H1 (cell line): ENCODE data around the gene DES. TPM values are rescaled to one million over a fixed set of nuclear protein-coding genes. Genes with fewer than 3 reads are reported as not detected.

Experiments used
- CTCF ChIA-PET: fragments of 300-600 bp; sonication (Branson Sonifier 250); formaldehyde crosslinking; loops from one replicate; lab custom pipeline; 2021; ENCODE audit not compliant: partially characterized antibody; lab: Charles Lee
- POLR2A ChIA-PET: fragments of 300-600 bp; sonication (Branson Sonifier 250); formaldehyde crosslinking; loops from one replicate; lab custom pipeline; 2021; ENCODE audit warnings: inconsistent platforms; ENCODE audit not compliant: partially characterized antibody; lab: Charles Lee
- DNase-seq, 2 experiments: peaks; one replicate each; pipeline versions ENCODE4 v3.0.0 to v3.0.0-alpha.2; 2010 to 2022; ENCODE audit warnings: low spot score in 2 of 2, low read depth in 1 of 2, mixed read lengths in 1 of 2
- FAIRE-seq: peaks from 2 replicates; lab custom pipeline; 2011; peaks lifted over from hg19 to GRCh38; lab: Jason Lieb, UNC
- H2AFZ ChIP-seq: 2 replicates; pipeline ENCODE4 v1.8.1; 2012; ENCODE audit warnings: low read length, inconsistent platforms
- H2AK5ac ChIP-seq: 2 replicates; pipeline ENCODE4 v1.6.1; 2013; ENCODE audit warnings: low read depth, low read length
- H2BK120ac ChIP-seq: replicated peaks from 2 replicates; pipeline ENCODE3; 2013; ENCODE audit warnings: low read depth, low read length, inconsistent platforms
- H2BK12ac ChIP-seq: 2 replicates; pipeline ENCODE4 v1.6.1; 2013; ENCODE audit warnings: low read depth, low read length
- H2BK15ac ChIP-seq: 2 replicates; pipeline ENCODE4 v1.6.1; 2013; ENCODE audit warnings: low read length
- H2BK20ac ChIP-seq: 2 replicates; pipeline ENCODE4 v1.6.1; 2013; ENCODE audit warnings: low read length
- H2BK5ac ChIP-seq: 2 replicates; pipeline ENCODE4 v1.6.1; 2013; ENCODE audit warnings: low read depth, low read length
- H3K14ac ChIP-seq: 2 replicates; pipeline ENCODE4 v1.6.1; 2013; ENCODE audit warnings: inconsistent platforms; ENCODE audit not compliant: insufficient read length
- H3K18ac ChIP-seq: 2 replicates; pipeline ENCODE4 v1.6.1; 2013; ENCODE audit warnings: low read length; ENCODE audit errors: extremely low read depth
- H3K23ac ChIP-seq: 2 replicates; pipeline ENCODE4 v1.6.1; 2013; ENCODE audit warnings: inconsistent platforms; ENCODE audit not compliant: insufficient read length
- H3K23me2 ChIP-seq: 2 replicates; pipeline ENCODE4 v1.6.1; 2013; ENCODE audit warnings: low read depth, low read length
- H3K27ac ChIP-seq: 2 replicates; pipeline ENCODE4 v1.6.1; 2011; ENCODE audit warnings: low read depth, low read length, inconsistent platforms
- H3K27me3 ChIP-seq, 4 experiments: replicated peaks in 1 of 4; 1 replicate in 1 of 4; 2 replicates in 3 of 4; pipeline versions ENCODE4 v1.6.1 to v1.8.1; 2011 to 2013; ENCODE audit warnings: low read length in 3 of 4, mild to moderate bottlenecking in 3 of 4, inconsistent platforms in 2 of 4, mixed read lengths in 2 of 4, moderate library complexity in 1 of 4; ENCODE audit not compliant: control insufficient read depth in 3 of 4, insufficient read depth in 3 of 4; ENCODE audit errors: extremely low read depth in 1 of 4
- H3K36me3 ChIP-seq, 4 experiments: 2 replicates each; pipeline versions ENCODE4 v1.6.1 to v1.8.1; 2011 to 2013; ENCODE audit warnings: mild to moderate bottlenecking in 4 of 4, low read length in 3 of 4, moderate library complexity in 2 of 4, control low read depth in 1 of 4, inconsistent platforms in 1 of 4; ENCODE audit not compliant: insufficient read depth in 4 of 4, control insufficient read depth in 2 of 4
- H3K4ac ChIP-seq: replicated peaks from 2 replicates; pipeline ENCODE3; 2013; ENCODE audit warnings: low read length, low read depth, mixed read lengths, inconsistent platforms; ENCODE audit not compliant: insufficient read length
- H3K4me1 ChIP-seq, 4 experiments: replicated peaks in 1 of 4; 1 replicate in 1 of 4; 2 replicates in 3 of 4; pipeline versions ENCODE4 v1.6.1 to v1.8.1; 2011 to 2013; ENCODE audit warnings: low read length in 3 of 4, inconsistent platforms in 2 of 4, mixed read lengths in 1 of 4; ENCODE audit not compliant: insufficient read depth in 4 of 4, control insufficient read depth in 3 of 4
- H3K4me2 ChIP-seq, 2 experiments: 2 replicates each; pipeline versions ENCODE4 v1.6.1 to v1.8.1; 2011 to 2013; ENCODE audit warnings: low read depth in 2 of 2, low read length in 2 of 2, control low read depth in 1 of 2, inconsistent platforms in 1 of 2, mild to moderate bottlenecking in 1 of 2; ENCODE audit not compliant: insufficient read depth in 1 of 2
- H3K4me3 ChIP-seq, 4 experiments: fragments of 200-600, 300-600 bp in 1 of 4; sonication (generic), shearing (Covaris generic), sonication (Bioruptor Twin) in 1 of 4; 2 replicates each; pipeline versions ENCODE4 v1.5.1 to v1.8.1; 2011 to 2016; ENCODE audit warnings: low read length in 4 of 4, low read depth in 3 of 4, control low read depth in 2 of 4, inconsistent platforms in 2 of 4, mild to moderate bottlenecking in 2 of 4, mixed read lengths in 1 of 4, moderate library complexity in 1 of 4; ENCODE audit not compliant: insufficient read depth in 2 of 4; ENCODE audit errors: extremely low read depth in 1 of 4
- H3K56ac ChIP-seq: replicated peaks from 2 replicates; pipeline ENCODE3; 2013; ENCODE audit warnings: low read depth, mild to moderate bottlenecking, mixed read lengths, low read length, inconsistent platforms; ENCODE audit not compliant: insufficient read length
- H3K79me1 ChIP-seq: 2 replicates; pipeline ENCODE4 v1.6.1; 2013; ENCODE audit warnings: low read depth, low read length, control low read depth
- H3K79me2 ChIP-seq, 2 experiments: 2 replicates each; pipeline versions ENCODE4 v1.6.1 to v1.8.1; 2012 to 2013; ENCODE audit warnings: low read length in 2 of 2, mild to moderate bottlenecking in 2 of 2, inconsistent platforms in 1 of 2; ENCODE audit not compliant: insufficient read depth in 2 of 2, control insufficient read depth in 1 of 2
- H3K9ac ChIP-seq, 4 experiments: replicated peaks in 1 of 4; 1 replicate in 1 of 4; 2 replicates in 3 of 4; pipeline versions ENCODE4 v1.6.1 to v1.8.1; 2011 to 2013; ENCODE audit warnings: low read depth in 3 of 4, low read length in 3 of 4, control low read depth in 2 of 4, mild to moderate bottlenecking in 2 of 4, moderate library complexity in 2 of 4, inconsistent platforms in 1 of 4; ENCODE audit errors: extremely low read depth in 1 of 4
- H3K9me3 ChIP-seq, 2 experiments: 2 replicates each; pipeline versions ENCODE4 v1.6.1 to v1.8.1; 2012 to 2013; ENCODE audit warnings: mild to moderate bottlenecking in 2 of 2, moderate library complexity in 2 of 2, control low read depth in 1 of 2, inconsistent platforms in 1 of 2, low read depth in 1 of 2, low read length in 1 of 2, mixed read lengths in 1 of 2; ENCODE audit not compliant: insufficient read depth in 2 of 2
- H4K20me1 ChIP-seq, 2 experiments: replicated peaks in 1 of 2; 2 replicates each; pipeline versions ENCODE3 to v1.8.1; 2011 to 2013; ENCODE audit warnings: inconsistent platforms in 2 of 2, low read length in 2 of 2, mild to moderate bottlenecking in 1 of 2; ENCODE audit not compliant: insufficient read depth in 2 of 2, control insufficient read depth in 1 of 2
- H4K5ac ChIP-seq: 2 replicates; pipeline ENCODE4 v1.6.1; 2013; ENCODE audit warnings: low read length, low read depth, mixed read lengths, inconsistent platforms; ENCODE audit not compliant: insufficient read length
- H4K8ac ChIP-seq: 2 replicates; pipeline ENCODE4 v1.8.0; 2013; ENCODE audit warnings: mild to moderate bottlenecking, moderate library complexity, low read length, inconsistent platforms; ENCODE audit not compliant: insufficient read depth; ENCODE audit errors: extremely low read depth
- H4K91ac ChIP-seq: replicated peaks from 2 replicates; pipeline ENCODE3; 2013; ENCODE audit warnings: low read length, mixed read lengths, inconsistent platforms; ENCODE audit not compliant: insufficient read length
- CEBPB ChIP-seq: IDR thresholded peaks from 2 replicates; pipeline ENCODE4 v1.6.1; 2012; ENCODE audit warnings: low read depth, low read length
- CHD2 ChIP-seq: IDR thresholded peaks from 2 replicates; pipeline ENCODE4 v1.6.1; 2012; ENCODE audit warnings: low read length, improper control_type of control experiment
- E2F6 ChIP-seq: IDR thresholded peaks from 2 replicates; pipeline ENCODE4 v1.6.1; 2012; ENCODE audit warnings: inconsistent platforms
- EGR1 ChIP-seq: IDR thresholded peaks from 2 replicates; pipeline ENCODE4 v1.6.1; 2011; ENCODE audit warnings: low read depth, low read length, borderline replicate concordance
- GTF2F1 ChIP-seq: IDR thresholded peaks from 2 replicates; pipeline ENCODE4 v1.6.1; 2012; ENCODE audit warnings: low read depth, low read length, improper control_type of control experiment, borderline replicate concordance
- KDM4A ChIP-seq: IDR thresholded peaks from one replicate; pipeline ENCODE4 v1.7.1; 2012; ENCODE audit warnings: low read depth, mild to moderate bottlenecking, moderate library complexity, low read length, inconsistent platforms; ENCODE audit not compliant: severe bottlenecking
- NANOG ChIP-seq: IDR thresholded peaks from 2 replicates; pipeline ENCODE4 v1.6.1; 2011; ENCODE audit warnings: low read length, low read depth, mild to moderate bottlenecking, inconsistent platforms; ENCODE audit not compliant: insufficient read depth, poor library complexity, severe bottlenecking
- POU5F1 ChIP-seq: IDR thresholded peaks from 2 replicates; pipeline ENCODE4 v1.6.1; 2011; ENCODE audit warnings: low read depth, mild to moderate bottlenecking, low read length, moderate library complexity
- SIX5 ChIP-seq: IDR thresholded peaks from 2 replicates; pipeline ENCODE4 v1.6.1; 2011; ENCODE audit warnings: mild to moderate bottlenecking, low read depth, low read length
- SUZ12 ChIP-seq: fragments of 200-600 bp; sonication (generic); IDR thresholded peaks from 2 replicates; pipeline ENCODE4 v1.6.1; 2012; ENCODE audit warnings: mild to moderate bottlenecking, inconsistent platforms, low read length, moderate library complexity, mixed read lengths
- TAF1 ChIP-seq: IDR thresholded peaks from 2 replicates; pipeline ENCODE4 v1.6.1; 2011; ENCODE audit warnings: mild to moderate bottlenecking, low read depth, low read length
- TCF12 ChIP-seq: IDR thresholded peaks from 2 replicates; pipeline ENCODE4 v1.6.1; 2011; ENCODE audit warnings: low read depth, mild to moderate bottlenecking, low read length
- YY1 ChIP-seq: IDR thresholded peaks from 2 replicates; pipeline ENCODE4 v1.6.1; 2011; ENCODE audit warnings: low read depth, mild to moderate bottlenecking, low read length
- WGBS, 2 experiments: shearing (Covaris generic) in 1 of 2; methylation state at CpG; one replicate each; pipeline versions ENCODE4 v1.1.6 to v1.1.7; 2013 to 2015; ENCODE audit warnings: low lambda C conversion rate in 2 of 2, mixed read lengths in 2 of 2, inconsistent platforms in 1 of 2, low coverage in 1 of 2, missing lambda C conversion rate in 1 of 2; ENCODE audit not compliant: insufficient replicate concordance in 2 of 2, insufficient coverage in 1 of 2, insufficient read length in 1 of 2; ENCODE audit errors: extremely low coverage in 1 of 2, missing lambda C conversion rate in 1 of 2; 5-methylcytosine and 5-hydroxymethylcytosine counted together
- polyA plus RNA-seq, 7 experiments: library from polyadenylated mRNA; depleted of rRNA in 3 of 7; stranded (reverse) in 5 of 7; unstranded in 2 of 7; fragments of >200 nt in 5 of 7; fragments of 200-250 nt in 2 of 7; gene quantifications; 1 replicate in 5 of 7; 2 replicates in 1 of 7; 4 replicates in 1 of 7; pipeline versions ENCODE4 v1.2.1 to v1.2.3, GENCODE V29; 2011 to 2013; ENCODE audit warnings: missing spikeins in 2 of 7, mixed read lengths in 2 of 7
- total RNA-seq: library from RNA; stranded (reverse); fragmentation: NEBNext Ultra II Directional; extraction: Animal tissue kit (Norgen Biotek cat#: 25700); gene quantifications from 2 replicates; pipeline ENCODE4 v1.2.1, GENCODE V29; 2021

The DES gene
- total and polyA plus RNA-seq, 2 of the 8 experiments (the other 6 are each of a cell fraction or from before 2014, with no cell fraction given) = 1.8 to 4.3 TPM

GRCh38 chr2:219384083-219384713 is 34.0 kb upstream of the DES start:
- Histone ChIP-seq H4K20me1 (peaks cover 0 to 6% of the 10 kb centered on the region in 2 experiments), H2BK20ac (no peak overlapping the region), H3K9me3 (no peaks in the 10 kb centered on the region), H2AK5ac (no peak overlapping the region), H3K27me3 (no peaks in the 10 kb centered on the region; a peak in 1 of 7 replicates), H2BK120ac (no peak overlapping the region), H3K4ac (no peak overlapping the region), H4K5ac (no peak overlapping the region), H2BK12ac (no peak overlapping the region), H3K27ac (no peak overlapping the region), H3K79me2 (no peaks in the 10 kb centered on the region), H3K23me2 (peaks cover 3% of the 10 kb centered on the region), H3K56ac (no peak overlapping the region), H3K36me3 (peaks cover 12 to 25% (median 21%) of the 10 kb centered on the region in 4 experiments), H3K14ac (no peak overlapping the region), H3K79me1 (peaks cover 2% of the 10 kb centered on the region), H3K4me2 (no peak overlapping the region), H2BK15ac (no peak overlapping the region), H3K4me1 (peaks cover 0 to 14% (median 4%) of the 10 kb centered on the region in 4 experiments; a peak in 5 of 7 replicates), H3K4me3 (no peak overlapping the region), H3K9ac (no peak overlapping the region), H3K18ac (no peak overlapping the region), H2AFZ (no peak overlapping the region), H3K23ac (no peak overlapping the region), H4K8ac (no peak overlapping the region), H4K91ac (no peak overlapping the region), H2BK5ac (no peak overlapping the region)
- no peak for DNase-seq
- ChIA-PET POLR2A (interaction anchor here (1.6 kb wide), 1 partner anchor 132 kb away, joined by 4 read pairs; the partner anchor contains the start of gene TUBA4B), CTCF (interaction anchor here (1.0 to 1.7 kb wide), 8 partner anchors 9 to 115 kb away, joined by 3 to 7 read pairs (median 4); partner anchors contain the start of gene GMPPA)
- WGBS, 2 experiments = 81% methylated on average over 15 of the region's 15 CpGs; no CpG with 5 or more reads in 1 of the 2 experiments
- no peak for FAIRE-seq
- TF ChIP-seq TAF1 (no peak), SUZ12 (no peak), KDM4A (no peak), E2F6 (no peak), GTF2F1 (no peak), TCF12 (no peak), CEBPB (peak; percentile 80), CHD2 (no peak), POU5F1 (no peak), NANOG (no peak), EGR1 (no peak), YY1 (no peak), SIX5 (no peak)
